SHP77 treated with DMSO at 0.1 percent for 48 hours (cell line): ENCODE data around the gene SLIT1.

ENCODE experiments used
- DNase-seq: peaks from one replicate; lab custom pipeline; 2025; lab: John Stamatoyannopoulos, UW

Gene SLIT1

DNA sequence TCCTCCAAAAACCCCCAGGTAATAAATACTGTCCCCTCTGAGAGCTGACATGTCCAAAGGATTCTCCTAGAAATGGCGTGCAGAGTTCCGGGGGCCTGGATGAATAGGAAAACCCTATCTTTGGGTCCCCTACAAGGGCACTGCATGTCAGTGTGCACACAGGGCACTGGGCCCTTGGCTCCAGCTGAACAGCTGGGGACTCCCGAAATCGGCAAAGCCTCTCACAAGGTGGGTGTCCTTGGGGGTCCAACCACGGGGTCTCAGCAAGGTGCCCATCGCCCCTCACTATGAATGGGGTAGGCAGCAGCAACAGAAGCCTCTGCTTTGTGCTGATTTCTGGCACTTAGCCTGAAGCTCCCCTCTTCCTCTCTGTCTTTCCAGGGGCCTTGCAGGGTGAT is 46.1 kb downstream of the SLIT1 start:
- no peak for DNase-seq

DNA sequence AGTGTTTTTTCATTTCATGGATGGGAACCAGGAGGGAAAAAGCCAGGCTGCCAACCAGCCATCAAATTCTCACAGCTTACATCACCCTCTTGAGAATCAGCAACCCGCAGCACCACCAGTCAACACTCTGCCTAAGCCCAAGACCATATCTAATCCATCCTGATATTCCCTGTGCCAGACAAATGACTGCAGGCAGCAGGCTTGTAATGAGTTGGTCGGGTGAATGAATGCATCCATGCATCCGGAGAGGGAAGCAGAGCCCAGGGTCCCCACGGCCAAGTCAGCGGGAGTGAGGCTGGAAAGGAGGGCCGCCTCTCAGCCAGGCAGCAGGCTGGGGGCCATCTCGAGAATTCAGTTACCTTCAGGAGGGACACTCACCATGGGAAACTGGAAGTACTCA is 46.9 kb downstream of the SLIT1 start:
- no peak for DNase-seq

DNA sequence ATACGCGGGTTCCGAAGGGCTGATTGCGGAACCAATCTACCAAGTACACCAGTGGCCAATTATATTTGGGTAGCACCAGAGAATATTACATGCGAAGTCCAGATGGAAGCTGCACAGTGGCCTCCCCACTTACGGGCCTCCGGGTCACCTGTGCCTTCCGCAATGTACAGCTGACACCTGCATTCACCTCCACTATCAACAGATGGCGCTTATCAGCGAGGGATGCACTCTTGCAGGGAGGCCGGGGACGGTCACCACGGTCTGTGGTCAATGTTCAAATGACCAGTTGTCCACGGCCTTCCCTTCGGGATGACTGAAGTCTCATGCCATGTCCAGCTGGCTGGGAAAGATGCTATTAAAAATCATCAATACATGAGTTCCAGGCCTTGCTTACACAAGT is 47.6 kb downstream of the SLIT1 start:
- peak; percentile 20 for DNase-seq

DNA sequence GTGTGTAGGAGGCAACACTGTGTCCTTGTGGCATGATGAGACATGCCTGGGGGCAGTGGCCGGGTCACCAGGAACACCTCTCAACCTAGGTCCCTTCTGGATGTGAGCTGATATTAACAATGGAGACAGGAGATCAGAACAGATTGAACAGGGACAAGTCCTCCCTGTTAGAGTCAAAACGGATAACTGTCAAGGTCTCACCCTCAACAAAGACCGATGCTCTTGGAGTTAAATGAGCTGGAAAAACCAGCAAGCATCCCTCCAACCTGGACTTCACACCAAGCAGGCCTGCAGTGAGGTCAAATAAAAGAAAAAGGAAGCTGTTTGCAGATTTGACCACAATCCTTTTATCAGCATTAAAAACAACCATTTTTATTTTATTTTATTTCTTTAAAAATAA is 49.0 kb downstream of the SLIT1 start:
- no peak for DNase-seq

DNA sequence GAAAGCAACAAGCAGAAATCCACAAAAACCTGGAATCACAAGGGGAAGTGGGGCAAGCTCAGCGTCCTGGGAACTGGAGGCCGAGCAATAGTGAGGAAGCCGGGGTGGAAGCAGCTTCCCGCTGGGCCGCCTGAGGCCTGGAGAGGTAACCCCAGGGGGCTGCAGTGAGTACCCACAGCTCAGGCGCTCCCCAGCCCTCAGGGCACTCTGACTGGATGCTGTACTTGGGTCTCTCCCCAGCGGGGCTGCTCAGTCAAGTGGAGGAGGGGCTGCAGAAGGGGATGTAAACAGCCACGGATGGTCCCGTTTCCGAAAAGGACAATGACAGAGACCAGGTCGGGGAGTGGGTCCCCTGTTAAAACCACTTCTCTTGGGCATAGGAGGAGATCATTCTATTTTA is 50.3 kb downstream of the SLIT1 start:
- DNase-seq = no peak

DNA sequence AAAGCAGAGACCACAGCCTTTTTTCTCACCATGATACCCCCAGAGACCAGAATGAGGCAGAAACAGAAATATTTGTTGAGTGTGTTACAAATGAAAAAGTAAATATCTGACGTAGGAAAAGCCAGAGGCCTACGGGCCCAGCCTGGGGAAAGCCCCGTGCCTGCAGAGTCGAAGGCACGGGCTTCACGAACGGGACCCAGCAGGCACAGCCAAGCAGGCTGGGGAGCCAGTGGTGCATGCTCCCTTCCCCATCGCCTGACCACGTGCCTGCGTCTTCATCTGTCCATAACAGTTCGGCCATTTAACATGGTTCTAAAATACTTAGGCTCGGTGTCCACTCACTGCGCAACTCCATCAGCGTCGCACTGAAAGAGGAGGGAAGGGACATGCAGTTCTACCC is 50.8 kb downstream of the SLIT1 start:
- DNase-seq = no peak

DNA sequence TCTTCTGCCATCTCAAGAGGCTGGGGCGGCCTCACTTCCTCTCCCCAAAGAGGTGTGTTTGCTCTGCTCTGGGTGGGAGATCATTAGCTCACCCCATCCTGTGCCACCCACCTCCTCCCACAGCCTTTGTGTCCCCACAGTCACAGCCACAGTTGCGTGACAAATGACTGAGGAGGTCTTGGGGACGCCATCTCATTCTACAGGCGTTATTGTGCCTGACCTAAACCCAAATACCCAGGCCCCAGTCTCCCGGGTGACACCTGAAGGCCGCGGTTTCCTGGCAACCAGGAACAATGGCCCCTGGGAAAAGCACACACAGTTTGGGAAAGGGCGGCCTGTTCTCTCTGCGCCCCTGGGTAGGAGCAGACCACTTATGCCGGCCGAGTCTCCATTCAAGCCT is 51.6 kb downstream of the SLIT1 start:
- DNase-seq = no peak

DNA sequence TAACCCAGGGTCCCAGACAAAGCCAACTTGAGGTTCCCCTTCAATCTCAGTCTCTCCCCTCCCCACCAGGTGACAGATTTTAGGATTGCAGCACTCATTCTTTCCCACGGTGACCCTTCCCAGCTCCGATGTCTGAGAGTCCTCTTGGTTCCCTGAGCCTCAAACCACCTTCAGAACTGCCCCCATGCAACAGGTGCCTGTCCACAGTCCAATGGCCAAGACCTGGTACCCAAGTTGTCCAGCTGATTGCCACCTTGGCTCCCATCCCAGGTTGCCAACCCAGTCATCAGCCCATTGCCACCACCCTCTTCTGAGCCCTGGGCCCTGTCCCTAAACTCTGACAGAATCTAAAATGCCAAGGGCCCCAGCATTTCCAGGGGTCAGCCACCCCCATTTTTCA is 53.5 kb downstream of the SLIT1 start:
- DNase-seq = no peak

DNA sequence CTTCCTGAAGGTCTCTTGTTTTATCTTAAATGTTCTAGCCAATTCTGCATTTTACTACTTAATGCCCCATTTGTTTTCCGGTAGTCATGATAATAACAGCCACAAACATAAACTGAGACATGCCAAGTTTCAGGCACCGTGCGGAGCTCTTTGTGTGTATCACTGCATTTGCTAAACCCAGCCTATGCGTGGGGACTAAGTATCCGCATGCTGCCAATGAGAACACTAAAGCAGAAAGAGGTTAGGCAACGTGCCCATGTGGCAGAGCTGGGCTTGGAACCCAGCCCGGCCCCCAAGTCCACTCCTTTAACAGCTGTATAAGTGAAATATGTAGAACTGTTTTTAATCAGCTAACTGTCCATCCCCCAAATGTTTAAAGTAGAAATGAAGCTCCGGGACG is 54.1 kb downstream of the SLIT1 start:
- no peak for DNase-seq

DNA sequence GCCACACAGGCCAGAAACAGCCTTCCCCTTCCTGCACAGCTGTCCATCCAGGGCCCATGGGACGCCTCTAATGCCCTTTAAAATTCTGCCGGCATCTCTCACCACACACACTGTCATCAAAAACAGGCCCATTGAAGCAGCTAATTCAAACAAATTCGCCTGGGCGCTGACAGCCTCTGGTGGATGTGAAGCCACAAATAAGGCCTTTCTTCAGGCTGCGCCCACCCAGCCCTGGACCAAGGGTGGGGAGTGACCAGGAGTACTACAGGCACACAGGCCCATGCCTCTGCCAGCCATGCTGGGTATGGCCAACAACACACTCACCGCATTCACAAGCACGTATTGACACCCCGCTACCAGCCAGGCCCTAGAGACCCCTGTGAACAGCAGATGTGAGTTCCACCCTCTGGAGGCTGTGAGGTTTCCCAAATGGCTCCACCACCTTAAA is 54.6 kb downstream of the SLIT1 start:
- no peak for DNase-seq

DNA sequence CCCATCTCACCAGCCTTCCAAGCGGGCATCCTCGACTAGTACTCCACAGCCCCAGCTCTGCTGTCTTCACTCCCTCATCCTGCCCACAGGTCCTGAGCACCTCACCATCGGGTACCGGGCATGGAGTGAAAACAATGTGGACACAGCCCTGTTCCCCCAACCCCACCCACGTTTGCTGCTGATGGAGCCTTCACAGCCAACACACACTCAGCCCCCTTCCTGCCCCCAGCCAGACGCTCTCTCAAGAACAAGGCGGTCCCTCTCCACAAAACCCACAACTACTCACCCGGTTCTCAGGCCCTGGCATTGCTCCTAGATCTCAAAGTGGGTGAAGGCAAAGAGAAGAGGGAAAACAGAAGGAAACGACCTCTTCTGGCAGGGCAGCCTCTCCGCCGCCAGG is 56.1 kb downstream of the SLIT1 start:
- no peak for DNase-seq

DNA sequence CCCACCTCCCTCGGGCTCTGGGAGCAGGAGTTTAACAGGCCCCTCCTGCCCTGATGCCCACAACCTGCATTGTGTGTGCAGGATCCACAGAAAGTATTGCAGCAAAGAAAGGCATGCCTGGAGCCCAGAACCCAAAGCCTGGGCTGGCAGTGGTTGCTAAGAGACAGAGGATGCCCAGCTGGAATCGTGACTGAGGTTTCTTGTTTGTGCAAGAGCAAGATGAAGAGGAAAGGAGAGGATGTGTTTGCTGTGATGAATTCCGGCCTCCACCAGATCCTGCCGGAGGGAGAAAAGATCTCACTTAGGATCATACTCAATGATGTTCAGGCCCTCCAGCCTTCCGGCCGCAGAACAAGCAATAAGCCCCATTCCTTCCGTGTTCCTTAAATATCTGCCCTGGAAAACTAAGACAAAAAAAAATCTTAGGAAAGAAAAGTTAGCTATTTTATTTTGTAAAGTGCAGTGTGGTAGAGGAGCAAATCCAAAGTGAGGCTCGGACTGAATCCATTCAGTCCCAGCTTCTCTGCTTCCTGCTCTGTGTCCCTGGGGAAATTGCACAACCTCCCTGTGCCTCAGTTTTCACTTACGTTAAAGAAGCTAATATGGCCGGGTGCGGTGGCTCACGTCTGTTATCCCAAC is 57.1 kb downstream of the SLIT1 start:
- DNase-seq = no peak

DNA sequence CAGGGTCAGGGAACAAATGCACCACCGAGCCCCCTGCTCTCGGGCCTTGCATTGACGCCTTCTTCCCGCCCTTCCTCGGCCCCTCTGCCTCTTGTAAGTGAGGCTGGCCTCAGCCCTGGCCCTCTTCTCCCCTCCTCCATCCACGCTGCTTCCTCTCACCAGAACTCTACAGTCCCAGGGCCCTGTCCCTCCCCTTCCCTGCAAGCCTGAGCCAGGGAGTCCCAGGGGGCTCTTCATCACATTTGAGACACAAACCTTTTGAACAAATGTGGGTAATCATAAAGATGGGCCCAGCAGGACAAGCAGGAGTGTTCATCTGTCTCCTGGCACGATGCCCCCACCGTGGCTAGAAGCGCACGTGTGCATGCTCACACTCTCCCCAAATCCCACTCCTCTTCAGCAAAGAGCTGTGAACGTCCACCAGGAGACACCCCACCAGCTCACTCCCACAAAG is 57.7 kb downstream of the SLIT1 start:
- no peak for DNase-seq

DNA sequence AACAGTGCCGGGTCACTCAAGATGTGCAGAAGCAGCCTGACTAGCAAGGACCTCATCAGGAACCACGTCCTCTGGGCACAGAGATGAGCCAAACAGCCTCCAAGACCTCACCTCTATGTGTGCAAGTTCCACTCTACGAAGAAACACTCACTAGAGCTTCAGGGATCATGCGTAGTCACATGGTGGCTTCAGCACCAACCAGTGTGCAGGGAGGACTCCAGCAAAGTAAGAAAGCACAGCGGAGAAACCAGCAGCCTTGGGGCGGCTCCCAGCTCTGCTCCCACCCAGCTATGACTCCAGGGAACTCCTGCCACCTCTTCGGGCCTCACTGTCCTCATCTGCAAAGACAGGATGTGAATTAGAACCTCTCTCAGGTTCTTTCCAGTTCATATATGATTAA is 58.2 kb downstream of the SLIT1 start:
- DNase-seq = no peak

DNA sequence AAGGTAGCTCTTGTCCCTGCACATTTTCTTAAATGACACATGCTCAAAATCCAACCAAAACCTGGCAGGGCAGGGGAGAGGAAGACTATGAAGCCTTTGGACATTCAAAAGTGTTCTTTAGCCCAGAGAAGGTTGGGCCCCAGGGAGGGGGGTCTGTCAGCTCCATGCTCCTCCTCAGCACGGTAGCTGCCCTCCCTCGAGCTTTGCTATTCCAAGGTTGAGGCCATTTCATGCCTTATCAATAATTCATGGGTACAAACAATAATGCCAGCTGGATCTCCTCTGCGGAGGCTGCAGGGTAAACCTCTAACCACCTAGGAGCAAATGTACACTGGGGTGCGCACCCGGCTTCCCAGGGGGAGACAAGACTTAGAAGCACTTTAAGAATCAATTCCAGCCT is 61.5 kb downstream of the SLIT1 start:
- no peak for DNase-seq

DNA sequence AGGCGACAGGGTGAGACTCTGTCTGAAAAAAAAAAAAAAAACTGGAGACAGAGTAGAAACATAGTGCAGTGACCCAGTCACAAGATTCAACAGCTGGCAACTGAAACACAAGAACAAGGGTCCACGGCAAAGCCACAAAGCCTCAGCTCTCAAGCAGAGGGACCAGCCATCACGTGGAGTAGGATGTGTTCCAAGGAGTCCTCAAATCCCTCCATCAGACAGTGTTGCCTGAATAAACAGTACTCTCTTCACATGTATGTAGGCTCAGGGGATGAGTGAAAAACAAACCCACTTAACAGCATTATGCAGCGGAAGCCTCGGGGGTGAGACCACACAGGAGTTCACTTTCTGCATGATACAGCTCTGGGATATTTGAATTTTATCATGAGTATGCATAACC is 62.0 kb downstream of the SLIT1 start:
- no peak for DNase-seq

DNA sequence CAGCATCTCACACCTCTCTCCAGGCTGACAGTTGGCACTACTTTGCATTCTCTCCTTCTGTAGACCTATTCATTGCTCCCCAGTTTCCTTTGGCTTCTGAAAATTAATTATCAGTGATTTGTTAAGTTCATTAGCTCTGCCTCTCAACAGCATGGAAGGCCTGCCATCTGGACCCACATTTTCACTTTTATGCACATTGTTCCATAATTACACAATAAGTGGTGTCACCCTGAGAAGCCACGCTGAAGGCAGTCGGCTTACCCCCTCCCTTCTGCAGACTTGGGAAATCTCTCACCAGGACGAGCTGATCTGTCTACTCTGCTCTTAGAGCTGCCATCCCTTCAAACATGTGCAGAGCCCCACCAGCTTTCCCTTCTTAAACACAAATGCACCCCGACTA is 64.7 kb downstream of the SLIT1 start:
- DNase-seq = no peak

DNA sequence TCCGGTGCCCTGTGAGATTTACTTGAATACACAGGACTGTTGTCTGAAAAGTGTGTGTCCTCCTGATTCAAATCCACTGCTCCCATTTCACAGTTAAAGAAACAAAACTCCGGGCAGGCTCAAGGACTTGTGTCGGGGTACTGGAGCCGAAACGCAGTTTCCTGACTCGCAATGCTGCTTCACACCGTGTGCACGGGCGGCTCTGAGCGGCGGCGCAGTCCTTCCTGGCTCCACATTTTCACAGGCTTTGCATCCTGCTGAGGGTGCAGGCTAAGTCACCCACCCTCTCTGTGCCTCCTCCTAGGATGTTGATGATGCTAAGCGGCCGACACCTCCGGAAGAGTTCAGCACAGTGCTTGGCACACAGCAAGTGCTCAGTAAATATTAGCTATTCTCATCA is 65.4 kb downstream of the SLIT1 start:
- DNase-seq = no peak

DNA sequence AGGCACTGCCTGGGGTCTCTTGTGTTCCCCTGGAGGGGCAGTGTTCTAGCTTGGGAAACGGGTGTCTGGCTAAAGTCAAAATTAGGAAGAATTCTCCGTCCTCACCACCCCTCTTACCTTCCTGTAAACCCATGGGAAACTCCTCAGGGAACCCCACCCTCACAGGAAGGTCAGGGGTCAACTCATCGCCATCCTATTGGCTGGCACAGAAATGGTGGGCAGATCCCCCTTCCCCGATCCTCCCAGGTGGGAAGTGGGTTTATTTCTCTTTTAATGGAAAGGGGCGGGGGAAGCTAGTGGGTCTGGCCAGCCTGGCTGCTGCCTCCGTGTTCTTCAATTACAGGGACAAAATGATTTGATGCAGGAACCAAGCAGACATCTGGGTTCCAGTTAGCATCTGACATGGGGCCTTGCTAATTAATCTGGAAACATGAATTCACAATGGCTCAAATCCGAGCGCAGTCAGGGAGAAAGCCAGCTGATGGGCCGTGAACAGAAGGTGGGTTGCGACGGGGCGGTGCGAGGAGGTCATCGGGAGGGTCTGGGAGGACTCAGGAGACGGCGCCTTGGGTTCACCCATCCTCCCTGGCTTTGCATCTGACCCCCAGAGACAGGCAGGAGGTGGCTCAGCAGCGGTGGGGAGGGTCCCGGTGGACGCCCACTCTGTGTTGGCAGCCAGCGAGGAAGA is 66.6 kb downstream of the SLIT1 start:
- no peak for DNase-seq

DNA sequence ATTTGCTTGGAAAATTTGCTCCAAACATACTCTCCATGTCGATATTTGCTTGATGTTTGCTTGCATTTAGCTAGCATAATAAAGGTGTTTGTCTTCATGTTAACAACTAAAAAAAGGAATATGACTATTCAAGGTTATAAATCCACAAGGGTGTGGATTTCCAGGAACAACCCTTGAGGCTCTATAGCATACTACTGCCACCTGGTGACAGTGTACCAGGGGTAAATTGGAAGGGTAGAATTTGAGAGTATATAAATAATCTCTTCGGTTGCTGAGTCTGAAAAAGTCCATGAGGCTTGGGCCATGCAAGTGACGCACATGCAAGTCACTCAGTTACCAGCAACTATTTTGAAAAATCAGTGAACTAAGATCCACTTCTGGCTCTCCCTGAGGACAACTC is 68.4 kb downstream of the SLIT1 start:
- DNase-seq = no peak

DNA sequence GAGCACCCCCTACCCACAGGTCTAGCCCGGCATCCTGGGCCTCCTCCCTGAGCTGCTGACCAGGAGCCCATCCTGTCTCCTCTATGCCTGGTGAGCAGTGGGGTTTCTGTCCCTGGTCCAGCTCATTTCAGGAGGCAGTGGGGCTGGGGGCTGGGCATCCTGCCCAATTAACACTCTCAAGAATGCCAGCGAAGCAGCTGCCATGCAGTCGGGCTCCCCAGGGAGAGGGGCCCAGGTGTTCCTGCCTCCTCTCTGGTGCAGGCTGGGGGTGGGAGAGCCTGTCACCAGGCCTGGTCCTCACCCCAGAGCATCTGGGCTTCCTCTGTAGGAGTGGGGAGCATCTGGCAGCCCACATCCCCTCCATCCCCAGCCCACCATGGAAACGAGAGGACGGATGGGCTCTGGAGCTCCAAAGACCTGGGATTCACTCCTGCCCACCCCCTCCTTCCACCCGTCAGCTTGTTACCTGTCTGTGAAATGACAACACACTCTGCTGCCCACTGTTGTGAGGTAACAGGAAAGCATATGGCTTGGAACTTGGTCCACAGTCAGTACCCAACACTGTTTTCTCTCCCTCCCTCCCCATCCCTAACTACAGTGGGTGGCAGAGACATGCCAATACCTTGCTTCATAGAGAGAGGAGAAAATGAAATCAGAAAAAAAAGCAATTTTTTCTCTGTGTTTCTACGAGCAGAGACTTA is 69.1 kb downstream of the SLIT1 start:
- DNase-seq = no peak

DNA sequence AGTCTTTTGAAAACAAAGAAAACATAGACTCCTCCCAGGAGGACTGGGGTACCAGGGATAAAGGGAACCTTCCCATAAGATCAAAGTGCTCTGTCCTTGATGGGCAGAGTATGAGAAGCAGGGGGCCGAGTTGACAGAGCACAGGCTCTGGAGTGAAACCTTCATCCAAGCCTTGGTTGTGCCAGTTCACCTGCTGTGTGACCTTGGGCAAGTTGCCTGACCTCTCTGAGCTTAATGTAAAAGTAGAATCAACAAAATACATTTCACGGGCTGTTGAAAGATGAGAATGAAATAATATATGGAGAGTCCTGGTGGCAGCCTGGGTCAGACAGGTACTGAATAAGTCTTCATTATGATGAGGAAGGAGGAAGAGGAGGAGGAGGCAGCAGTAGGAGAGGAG is 69.9 kb downstream of the SLIT1 start:
- DNase-seq = no peak

DNA sequence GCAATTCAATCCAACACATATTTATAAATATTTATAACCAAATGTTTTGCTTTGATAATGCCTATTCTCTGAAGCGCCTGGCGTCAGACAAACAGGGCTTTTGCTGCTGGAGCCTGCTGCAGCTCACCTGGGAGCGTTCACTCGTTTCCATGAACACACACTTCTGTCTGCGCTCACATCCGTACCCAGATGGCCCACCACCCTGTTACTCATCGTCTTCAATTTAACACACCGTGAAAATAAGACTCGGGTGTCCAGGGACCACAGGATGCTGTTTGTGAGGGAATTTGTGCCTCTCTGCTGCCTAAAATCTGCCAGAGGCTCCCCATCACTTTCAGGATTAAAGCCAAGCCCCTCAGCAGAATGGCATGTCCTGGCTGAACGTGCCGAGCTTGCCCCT is 74.1 kb downstream of the SLIT1 start:
- no peak for DNase-seq
